GM12873 (cell line): ENCODE measurements around the gene SIX5.

Source experiments
- TF ChIP-seq, protein P1 (sequence below): IDR thresholded peaks from 2 replicates; pipeline ENCODE4 v1.5.1; 2012; ENCODE audit warnings: low read depth, mild to moderate bottlenecking, moderate library complexity, low read length, control low read depth; ENCODE audit not compliant: insufficient read depth; ENCODE audit errors: missing control alignments

SIX5 gene

DNA sequence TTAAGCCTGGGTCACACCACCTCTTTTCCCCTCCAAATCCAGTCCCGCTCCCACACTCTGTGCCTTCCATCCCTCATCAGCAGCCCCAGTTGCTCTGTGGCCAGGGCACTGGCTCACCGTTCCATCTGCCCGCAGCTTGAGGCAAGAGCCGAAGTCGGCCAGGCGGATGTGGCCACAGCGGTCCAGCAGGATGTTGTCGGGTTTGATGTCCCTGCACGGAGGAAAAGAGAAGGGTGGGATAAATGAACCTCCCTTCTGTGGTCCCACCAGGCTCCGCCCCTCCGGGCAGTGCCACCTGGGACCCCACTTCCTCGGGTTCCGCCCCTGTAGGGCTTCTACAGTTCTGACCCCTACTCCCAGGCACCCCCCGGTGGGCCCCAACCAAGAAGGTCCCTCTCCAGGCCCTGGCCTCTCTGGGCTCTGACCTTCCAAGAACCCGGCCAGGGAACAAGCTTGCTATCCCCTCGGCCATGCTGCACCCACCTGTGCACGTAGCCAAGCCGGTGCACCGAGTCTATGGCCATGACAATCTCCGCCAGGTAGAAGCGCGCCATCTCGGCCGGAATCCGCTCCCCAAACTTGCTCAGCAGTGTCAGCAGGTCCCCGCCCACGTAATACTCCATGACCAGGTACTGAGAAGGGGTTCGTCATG, 9.1 kb upstream of the SIX5 start:
- TF ChIP-seq, protein P1, sequence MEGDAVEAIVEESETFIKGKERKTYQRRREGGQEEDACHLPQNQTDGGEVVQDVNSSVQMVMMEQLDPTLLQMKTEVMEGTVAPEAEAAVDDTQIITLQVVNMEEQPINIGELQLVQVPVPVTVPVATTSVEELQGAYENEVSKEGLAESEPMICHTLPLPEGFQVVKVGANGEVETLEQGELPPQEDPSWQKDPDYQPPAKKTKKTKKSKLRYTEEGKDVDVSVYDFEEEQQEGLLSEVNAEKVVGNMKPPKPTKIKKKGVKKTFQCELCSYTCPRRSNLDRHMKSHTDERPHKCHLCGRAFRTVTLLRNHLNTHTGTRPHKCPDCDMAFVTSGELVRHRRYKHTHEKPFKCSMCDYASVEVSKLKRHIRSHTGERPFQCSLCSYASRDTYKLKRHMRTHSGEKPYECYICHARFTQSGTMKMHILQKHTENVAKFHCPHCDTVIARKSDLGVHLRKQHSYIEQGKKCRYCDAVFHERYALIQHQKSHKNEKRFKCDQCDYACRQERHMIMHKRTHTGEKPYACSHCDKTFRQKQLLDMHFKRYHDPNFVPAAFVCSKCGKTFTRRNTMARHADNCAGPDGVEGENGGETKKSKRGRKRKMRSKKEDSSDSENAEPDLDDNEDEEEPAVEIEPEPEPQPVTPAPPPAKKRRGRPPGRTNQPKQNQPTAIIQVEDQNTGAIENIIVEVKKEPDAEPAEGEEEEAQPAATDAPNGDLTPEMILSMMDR = no peak

DNA sequence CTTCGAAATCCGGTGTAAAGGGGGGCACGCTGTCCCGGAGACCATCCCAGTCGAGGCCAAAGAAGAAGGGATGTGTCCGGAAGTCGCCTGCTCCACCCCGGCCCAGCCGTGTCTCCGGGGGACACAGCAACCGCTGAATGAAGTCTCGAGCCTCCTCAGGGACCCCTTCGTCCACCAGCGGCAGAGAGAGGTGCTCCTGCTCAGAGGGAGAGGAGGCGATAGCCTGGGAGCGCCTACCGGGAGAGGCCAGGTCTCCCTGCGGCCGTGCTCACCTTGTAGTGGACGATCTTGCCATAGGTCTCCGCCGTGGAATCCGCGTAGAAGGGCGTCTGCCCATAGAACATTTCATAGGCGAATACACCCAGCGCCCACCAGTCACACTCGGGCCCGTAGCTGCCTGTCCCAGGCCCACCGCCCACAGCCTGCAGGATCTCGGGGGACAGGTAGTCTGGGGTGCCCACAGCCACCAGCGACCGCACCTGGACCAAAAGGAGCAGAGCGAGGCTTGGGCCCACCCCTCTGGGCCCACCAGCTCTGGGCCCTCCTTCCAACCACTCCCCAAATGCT, 8.4 kb upstream of the SIX5 start:
- TF ChIP-seq, protein P1 = no peak

DNA sequence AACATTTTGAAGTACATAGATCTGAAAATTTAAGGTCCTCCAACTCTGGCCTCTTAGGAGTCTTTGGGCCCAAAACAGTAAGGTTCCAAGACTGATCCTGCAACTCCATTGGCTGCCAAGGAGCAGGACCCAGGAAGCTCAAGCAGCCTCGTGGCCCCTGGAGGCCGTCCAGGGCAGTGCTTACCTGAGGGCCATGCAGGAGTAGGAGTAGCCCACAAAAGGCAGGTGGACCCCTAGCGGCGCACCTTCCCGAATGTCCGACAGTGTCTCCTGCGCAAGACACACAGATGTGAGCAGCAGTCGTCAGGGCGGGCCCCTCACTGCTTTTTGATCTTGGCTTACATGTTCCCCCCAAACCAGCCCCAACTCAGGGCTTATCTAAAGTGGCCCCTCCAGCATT, 5.7 kb upstream of the SIX5 start:
- TF ChIP-seq, protein P1 = peak; percentile 11

DNA sequence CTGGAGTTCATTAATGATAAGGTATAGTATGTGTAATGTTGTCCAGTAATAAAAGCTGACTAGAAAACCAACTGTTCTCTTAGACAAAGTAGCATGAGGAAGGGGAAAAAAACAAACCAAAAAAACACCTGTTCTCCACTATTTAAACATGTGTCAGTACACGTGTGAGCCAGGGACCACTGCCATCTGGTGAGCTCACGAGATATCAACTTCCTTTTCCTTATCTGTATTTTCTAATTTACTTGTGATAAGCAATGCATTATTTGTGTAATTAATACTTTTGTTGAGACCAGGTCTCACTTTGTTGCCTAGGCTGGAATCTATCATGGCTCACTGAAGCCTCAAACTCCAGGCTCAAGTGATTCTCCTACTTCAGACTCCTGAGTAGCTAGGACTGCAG, 4.3 kb upstream of the SIX5 start:
- TF ChIP-seq, protein P1 = no peak

DNA sequence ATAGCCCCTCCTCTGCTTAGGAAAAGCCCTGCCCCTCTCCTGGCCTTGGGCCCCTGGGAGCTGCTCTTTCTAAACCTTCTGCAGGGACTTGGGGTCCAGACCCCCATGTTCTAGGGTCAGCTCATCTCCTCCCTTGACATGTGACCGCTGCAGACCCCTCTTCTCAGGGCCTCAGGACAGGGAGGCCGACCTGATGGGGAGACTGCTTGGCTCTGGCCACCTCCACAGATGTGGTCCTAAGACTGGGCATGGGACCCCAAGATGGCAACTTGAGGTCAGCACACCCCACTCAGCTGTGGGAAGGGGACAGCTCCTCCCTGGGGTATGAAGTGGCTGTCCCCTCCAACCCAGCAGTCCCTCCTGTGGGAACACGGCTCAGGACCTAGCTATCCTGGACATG, 3.9 kb upstream of the SIX5 start:
- TF ChIP-seq, protein P1 = no peak

DNA sequence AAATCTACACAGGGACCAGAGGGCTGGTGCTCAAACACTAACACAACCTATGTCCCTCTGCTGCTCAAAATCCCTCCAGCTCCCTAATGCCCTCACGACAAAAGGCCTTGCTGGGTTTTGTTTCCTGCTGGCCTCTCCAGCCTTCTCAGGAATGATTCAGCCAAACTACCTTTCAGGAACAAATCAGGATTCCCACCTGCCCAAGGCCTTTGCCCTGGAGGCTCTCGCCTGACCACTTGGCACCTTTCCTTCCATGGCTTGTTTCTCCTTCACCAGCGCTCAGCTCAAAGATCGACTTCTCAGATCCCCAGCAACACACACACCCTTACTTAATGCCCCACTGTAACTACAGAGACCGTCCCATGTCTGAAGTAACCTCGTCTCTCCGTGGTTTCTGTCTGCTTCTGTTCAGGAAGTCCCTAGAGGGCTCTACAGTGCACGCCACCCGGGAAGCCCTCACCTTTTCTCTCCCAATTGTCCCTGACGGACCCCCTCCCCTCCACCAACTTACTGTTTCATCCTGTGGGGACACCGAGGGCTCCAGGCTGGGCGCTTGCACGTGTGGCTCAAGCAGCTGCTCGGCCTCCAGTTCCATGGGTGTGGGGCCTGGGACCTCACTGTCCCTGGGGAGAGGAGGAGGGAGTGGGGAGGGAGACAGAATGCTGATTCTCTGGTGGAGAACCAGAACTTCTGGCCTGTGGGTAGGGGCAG, 3.2 kb upstream of the SIX5 start:
- TF ChIP-seq, protein P1 = no peak

DNA sequence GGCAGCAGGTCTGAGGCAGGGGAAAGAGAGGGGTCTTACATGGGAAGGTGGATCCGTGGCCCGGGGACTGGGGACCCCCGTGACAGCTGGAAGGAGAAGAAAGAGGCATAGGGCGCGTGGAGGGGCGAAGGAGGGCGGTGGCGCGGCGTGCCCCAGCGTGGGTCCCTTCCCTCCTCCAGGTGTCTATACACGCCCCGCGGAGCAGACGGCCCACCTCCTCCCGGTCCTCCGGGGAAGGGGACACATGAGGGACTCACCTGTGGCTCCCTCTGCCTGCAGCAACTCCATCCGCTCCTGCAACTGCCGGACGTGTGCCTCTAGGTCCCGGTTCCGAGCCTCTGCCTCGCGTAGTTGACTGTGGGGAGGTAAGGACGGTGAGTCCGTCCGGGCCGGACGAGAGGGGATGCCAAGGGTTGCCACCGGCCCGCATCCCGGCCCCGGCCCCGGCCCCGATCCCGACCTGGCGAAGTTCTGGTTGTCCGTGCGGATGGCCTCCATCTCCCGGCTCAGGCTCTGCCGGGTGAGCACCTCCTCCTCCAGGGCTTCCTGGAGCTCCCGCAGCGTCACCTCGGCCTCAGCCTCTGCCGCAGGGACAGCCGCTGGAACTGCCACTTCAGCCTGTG, 2.4 kb upstream of the SIX5 start:
- TF ChIP-seq, protein P1 = no peak
